ENCODE results near the gene CALR3.
"Not testable (repeated sequence)": the region's sequence is repeated elsewhere in the genome, so short reads cannot be mapped to it uniquely, and the experiment has no call there.

The CALR3 gene

DNA sequence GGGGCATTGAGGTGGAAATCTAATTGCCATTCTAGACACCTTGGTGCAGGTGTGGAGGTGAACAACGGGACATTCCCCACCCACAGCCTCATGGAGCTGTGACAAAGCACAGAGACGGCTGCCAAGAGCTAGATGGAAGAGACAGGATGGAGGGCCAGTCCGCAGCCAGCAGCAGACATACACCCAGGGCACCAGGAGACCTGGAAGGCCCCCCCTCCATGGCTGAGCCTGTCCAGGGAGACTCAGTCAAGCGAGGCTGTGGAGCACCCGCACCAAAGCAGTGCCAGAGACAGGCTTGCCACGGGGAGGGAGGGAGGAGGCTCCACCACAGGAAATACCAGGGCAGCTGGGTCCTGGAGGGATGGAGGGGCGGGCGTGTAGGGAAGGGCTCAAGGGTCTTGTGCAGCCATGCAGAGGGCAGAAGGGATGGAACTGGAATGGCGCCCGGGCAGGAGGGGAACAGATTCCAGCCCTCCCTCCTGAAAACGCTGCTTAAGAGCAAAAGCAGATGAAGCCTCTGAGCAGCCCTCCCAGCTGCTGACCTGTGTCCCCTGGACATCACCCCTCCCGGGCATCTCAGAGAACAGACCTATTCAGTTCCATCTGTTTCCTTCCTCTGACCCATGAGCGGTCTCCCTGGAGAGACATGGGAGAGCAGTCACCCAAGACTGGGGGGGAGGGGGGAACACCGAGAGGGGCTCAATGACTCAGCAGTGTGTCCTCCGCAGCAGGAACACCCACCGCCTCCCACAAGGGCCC is 38.6 kb downstream of the CALR3 start:
- no peak for DNase-seq (ENCODE audit: low spot score)

DNA sequence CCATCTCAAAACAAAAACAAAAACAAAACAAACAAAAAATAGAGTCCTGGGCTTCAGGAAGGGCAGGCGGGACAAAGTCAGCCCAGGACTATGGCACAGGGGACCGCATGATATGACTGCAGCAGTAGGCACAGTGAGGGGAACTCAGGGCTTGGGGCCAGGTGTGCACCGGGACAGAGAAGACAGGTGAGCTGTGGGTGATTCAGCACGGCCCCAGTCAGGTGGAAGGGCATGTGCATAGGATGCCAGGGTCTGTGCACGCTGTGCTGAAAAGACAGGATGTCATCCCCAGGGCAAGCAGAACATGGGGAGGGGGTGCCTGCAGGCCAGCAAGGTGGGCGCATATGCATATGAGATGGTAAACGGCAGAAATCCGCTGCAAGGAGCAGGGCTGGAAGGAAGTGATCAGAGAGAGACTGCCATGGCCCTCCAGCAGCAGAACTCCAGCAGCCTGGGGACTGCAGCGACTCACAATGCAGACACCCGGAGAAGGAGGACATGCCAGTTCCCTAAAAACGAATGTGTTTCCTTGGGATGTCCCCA is 39.2 kb downstream of the CALR3 start:
- DNase-seq (ENCODE audit: low spot score) = no peak

DNA sequence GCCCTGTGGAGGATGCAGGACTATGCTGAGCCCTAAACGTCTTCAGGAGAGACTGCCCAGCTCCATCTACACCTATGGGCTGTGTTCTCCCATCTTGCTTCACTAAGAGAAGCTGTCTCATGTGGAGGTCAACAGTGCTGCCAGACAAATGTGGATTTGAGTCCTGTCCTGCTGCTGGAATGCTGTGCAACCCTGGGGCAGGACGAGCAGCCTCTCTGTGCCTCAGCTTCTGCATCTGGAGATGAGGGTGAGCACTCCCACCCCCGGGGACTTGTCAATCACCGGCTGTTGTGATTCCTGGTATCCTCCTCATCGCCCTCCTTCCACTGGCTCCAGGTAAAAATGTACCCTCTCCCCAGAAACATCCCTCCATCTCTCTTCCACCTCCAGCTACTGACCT is 40.5 kb downstream of the CALR3 start:
- DNase-seq (ENCODE audit: low spot score) = no peak

DNA sequence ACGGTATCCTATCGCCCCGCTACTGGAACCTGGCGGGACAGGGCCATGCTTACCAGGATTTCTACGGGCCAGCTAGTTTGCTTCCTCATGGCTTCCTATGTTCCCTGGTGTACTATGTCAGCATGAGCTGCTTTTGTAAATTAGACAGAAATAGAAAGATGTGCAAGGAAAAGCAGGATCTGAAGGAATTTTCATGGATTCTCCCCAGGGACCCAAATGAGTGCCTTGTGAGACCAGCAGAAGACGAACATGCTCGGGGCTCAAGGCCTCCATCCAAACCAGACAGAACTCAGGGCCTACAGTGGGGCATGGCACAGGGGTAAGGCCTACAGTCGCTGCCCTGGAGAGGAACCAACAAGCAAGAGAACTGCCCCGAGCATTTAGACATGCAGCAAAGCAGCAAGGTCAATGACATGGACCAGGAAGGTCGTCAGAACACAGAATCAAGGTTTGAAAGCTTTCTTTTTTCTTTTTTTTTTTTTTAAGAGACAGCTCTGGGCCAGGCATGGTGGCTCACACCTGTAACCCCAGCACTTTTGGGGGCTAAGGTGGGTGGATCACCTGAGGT is 41.5 kb downstream of the CALR3 start:
- no peak for DNase-seq (ENCODE audit: low spot score)

DNA sequence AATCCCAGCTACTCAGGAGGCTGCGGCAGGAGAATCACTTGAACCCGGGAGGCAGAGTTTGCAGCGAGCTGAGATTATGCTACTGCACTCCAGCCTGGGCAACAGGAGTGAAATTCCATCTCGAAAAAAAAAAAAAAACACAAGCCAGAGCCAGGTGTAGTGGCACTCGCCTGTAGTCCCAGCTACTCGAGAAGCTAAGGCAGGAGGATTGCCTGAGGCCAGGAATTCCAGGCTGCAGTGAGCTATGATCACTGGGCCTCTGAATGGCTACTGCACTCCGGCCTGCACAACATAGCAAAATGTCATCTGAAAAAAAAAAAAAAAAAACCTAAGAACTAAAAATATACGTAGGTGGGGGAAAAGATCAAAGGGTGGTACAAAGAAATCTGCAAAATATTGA is 43.6 kb downstream of the CALR3 start:
- DNase-seq (ENCODE audit: low spot score) = no peak

DNA sequence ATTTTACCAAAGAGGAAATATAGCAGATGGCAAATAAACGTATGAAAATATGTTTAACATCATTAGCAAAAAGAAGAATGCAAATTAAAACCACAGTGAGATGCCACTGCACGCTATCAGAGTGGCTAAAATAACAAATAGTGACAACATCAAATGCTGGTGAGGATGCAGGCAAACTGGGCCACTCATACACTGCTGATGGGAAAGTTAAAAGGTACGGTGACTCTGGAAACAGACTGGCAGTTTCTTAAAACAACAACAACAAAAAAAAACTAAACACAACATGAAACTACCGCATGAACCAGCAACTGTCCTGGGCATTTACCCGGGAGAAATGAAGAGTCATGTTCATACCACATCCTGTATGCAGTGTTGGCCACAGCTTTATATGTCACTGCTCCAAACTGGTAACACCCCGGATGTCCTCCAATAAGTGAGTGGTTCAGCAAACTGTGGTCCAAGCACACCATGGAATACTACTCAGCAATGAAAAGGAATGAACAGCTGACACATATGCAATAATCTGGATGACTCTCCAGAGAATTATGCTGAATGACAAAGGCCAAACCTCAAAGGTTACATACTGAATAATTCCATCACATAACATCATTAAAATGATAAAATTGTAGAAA is 46.5 kb downstream of the CALR3 start:
- peak; percentile 28 for DNase-seq (ENCODE audit: low spot score)

DNA sequence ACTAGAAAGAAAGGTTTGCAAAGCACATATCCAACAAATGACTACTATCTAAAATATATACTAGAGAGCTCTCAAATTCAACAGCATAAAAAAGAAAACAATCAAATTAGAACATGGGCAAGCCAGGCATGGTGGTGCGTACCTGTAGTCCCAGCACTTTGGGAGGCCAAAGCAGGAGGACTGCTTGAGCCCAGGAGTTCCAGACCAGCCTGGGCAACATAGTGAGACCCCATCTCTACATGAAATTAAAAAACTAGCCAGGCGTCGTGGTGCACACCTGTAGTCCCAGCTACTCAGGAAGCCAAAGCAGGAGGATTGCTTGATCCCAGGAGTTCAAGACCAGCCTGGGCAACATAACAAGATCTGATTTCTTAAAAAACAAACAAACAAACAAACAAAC is 47.1 kb downstream of the CALR3 start:
- not testable (repeated sequence) for DNase-seq (ENCODE audit: low spot score)

DNA sequence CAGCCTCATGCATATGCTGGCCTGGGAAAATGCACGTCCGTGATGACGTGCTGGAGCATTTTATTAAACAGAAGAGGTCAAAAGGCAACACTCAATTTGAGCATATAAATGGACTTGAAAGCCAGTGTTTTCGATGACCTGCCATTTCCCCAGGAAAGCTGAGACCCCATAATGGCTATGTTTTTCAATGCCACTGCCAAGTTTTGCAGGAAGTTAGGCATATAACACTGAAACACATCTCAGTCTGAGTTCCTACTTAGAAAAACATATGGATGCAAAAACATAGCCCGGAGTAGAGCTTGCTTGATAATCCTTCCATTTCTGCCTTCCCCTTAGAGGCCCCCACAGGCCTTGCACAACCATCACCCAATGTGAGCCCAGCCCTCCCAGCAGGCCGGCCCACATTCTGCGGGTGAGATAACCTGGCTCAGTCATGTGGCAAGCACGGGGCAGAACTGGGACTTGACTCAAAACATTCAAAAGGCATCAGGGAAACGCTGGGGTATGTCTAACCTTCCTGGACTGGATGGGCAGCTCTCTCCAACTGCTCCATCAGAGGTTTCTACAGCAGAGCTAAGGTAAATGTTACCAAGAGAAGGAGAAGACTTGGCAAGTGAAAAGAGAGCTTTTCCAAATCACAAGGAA is 49.1 kb downstream of the CALR3 start:
- peak; percentile 72 for DNase-seq (ENCODE audit: low spot score)

DNA sequence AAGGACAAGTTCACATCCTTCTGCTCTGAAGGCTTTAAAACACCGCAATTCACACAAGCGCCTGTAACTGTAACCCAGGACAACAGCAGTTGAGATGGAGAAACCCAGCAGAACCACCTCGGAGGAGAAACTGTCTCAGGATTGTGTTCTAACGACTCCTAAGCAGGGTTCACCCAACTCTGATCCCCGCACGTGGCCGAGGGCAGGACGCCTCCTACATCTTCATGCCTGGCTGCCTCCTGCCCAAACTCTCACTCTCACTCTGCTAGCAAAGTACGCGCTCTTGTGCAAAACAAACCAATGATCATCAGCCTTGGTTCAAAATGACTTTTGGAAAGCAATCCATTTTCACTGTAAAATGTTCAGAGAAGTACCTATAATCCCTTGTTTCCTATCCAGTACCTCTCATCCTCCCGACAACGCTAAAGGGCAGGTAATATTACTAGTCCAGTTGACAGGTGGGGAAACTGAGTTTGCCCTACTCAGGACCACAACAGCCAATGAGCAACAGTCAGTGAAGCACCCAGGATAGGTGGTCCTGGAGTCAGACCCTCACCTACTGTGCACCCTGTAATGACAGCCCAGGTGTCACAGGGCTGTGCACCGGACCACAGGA is 49.8 kb downstream of the CALR3 start:
- no peak for DNase-seq (ENCODE audit: low spot score)

DNA sequence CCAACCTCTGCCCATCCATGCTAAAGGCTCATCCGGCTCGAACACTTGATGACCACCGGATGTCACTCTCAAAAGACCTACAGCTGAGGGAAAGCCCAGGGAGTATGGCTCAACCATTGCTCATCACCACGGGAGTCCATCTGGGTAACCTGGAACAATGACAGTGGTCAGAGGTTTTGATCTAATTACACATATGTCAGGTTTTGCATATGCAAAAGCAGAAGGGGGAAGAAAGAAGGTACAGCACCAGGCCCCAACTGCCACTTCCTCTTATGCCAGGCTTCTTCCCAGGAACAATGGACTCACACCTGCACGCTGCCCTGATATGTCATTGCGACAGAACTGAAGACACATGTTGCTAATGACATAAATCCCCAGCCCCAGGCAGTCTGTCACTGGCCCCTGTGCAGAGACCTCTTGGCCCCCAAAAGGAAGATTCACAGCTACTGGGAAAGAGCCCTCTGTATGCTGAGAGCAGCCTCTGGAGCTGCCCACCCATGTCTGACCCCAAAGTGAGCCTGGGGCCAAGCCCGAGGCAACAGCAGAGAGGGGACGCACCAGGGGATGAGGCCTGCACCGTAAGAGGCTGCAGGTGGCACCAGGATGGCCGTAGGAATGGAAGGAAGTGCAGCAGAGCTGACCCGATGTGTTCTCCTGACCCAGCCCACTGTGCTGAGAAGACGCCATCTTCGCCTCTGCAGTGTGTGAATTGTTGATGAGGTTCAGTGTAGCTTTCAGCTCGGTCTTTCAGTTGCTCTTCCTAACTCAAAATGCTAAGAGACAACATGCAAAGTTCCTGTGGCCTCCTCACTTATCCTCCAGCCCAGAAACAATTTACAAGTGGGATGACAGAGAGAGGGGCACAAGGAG is 50.5 kb downstream of the CALR3 start:
- DNase-seq (ENCODE audit: low spot score) = no peak

DNA sequence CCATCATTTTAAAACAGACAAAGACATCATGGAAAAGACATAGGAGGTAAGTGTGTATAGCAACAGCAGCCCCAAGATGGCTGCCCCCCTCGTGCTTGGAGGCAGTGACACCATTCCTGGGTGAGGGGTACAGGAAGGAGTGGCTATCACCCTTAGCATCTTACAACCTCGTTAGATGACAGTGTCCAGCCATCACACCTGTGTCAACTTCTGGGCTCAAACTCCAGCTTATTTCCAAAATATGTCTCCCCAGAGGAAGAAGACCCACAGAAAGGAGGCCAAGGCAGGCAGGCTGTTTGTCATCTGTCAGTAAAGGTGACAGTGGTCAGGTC is 51.7 kb downstream of the CALR3 start:
- DNase-seq (ENCODE audit: low spot score) = no peak

DNA sequence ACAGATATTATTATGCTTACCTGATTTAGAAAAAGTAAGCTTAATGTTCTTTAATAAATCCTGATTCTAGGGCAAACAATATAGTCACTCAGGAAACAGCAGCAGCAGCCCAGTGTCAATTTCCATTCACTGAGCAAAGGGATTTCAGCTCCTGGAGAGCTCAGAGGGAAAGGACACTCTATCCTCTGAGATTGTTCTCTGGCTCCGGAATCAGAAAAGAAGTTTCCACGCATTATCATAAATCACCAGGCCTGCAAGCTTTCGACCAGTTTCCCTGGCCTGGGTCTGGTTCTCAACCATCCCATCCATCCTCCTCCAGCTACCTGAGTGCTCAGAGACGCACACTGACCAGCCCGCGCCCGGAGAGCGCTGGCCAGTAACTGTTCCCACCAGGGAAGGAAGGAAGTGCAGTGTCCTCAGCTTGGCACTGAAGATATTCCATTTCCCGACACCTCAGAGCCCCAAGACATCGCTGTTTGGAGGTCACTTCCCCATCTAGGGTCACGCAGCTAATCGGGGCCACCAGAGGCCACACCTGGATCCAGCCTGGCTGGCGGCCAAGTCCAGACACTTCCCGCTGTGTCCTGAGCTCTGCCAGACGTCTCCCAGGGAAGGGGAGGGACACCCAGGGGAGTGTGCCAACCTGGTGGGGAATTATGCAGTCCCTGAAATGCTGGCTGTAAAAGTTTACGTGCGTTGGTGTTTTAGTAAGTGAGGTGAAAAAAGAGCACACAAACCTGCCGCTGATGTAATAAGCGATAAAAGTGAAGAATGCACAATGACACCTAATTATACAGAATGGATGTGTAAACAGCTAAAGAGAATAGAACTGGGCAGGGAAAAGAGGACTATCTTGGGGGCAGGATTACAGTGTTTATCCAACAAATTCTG is 53.3 kb downstream of the CALR3 start:
- no peak for DNase-seq (ENCODE audit: low spot score)

DNA sequence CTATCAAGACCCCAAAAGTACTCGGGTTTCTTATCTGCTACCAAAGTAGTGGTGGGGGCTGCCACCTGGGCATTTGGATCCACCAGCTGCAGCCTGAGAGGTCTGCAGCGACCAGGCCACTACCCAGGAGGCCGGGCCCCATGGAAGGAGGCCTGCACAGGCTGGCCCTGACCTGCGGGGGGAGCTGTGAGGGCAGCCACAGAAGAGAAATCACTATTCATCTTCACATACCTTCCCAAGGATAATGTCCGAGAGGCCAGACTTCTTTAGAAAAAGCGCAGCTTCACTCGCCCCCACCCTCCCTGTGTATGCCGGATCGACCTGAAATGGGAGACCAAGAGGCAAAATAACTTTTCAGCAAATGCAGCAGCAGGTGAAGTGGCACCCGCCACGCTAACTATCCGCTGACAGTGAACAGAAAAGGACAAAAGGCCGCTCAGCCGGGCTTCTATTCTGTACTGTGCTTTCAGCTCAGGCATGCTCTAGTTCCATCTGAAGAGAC is 54.3 kb downstream of the CALR3 start:
- DNase-seq (ENCODE audit: low spot score) = peak; percentile 26

DNA sequence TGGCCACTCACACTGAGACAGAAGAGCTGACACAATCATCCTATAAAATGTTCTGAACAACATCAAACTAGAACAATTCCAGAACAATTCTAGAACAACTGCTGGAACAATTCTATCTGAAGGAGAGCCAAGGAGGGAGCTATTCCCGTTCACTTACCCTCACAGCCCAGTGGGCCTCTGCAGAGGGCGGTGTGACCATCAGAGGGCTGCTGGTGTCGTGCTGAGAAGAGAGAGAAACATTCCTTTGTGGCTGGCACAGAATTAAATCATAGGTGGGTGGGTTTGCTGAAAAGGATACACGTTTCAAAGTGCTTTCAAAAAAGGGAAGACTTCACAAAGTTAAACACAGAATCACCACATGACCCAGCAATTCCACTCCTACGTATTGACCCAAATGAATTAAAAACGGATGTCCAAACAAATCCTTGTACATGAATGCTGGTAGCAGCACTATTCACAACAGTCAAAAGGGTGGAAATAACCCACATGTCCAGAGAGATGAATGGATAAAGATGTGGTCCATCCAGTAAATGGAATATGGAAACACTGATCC is 59.1 kb downstream of the CALR3 start:
- DNase-seq (ENCODE audit: low spot score) = no peak

DNA sequence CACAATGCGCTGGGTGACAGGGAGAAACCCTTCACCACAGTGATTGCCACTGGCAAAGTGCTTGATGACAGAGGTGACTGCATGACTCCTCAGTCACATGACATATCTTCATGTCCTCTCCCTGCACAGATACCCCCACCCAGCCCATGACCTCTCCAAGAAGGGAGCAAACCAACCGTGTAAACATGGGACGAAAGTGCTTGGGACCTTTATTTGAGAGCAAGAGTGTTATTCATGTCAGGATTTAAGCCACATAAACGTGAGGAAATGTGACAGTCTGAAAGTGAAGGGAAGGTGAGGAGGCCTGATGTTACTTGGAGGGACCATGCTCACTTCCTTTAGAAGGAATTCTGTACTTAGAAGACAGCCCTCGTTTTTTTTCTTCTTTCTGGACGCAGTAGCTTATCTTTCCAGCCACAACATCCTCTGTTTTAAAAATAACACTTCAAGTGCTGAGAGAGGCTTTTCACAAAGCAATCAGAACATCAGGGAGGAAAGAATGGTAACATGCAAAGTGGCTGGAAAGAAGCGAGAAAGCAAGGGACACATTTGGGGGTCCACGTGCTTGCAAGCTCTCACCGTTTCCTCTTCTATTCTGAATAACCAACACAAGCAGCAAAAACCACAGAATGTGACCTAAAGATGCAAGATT is 59.8 kb downstream of the CALR3 start:
- DNase-seq (ENCODE audit: low spot score) = no peak

DNA sequence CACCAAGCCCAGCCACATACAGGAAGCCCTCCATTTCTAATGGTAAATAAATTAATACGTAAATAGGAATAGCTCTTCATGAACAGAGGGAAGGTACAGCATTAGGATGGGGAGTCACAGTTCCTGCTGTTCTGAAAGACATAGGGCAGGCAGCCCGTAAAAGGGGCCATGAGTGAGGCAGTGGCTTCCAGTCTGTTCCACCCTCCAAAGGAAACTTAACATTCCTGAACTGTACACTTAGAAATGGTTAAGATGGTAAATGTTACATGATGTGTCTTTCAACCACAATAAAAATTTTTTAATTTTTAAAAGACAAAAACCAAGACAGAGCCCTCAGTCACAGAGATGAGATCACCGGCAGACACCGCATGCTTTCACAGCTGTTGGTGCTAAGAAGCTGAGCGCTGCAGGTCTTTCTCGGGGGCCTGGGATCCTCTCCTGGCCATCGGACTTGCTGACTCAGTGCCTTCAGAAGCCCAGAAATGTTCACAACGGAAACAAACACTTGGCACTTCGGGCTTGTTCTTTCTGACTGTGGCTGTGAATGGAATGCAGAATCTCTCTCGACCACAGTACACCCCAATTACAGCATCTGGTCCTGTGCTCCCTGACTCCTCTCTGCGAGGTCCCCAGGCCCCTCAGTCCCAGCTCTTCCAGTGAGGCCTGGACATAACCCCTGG is 60.6 kb downstream of the CALR3 start:
- DNase-seq (ENCODE audit: low spot score) = no peak

DNA sequence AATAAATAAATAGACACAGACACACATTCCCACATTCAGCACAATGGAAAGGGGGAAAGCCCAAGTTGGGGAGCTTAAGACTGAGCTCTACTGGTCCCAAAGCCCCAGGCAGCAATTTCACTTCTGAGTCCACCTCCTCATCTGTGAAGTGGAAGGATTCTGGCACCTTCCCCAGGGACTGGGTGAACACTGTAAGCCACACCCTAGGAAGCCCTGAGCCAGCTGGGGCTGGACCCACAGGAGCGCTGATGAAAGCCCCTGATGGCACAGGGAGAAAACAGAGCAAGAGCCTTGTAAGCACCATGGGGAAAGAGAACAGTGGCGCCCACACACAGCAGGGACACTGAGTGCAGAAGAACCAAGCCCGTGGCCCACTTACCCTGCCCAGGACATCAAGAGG is 62.0 kb downstream of the CALR3 start:
- no peak for DNase-seq (ENCODE audit: low spot score)

DNA sequence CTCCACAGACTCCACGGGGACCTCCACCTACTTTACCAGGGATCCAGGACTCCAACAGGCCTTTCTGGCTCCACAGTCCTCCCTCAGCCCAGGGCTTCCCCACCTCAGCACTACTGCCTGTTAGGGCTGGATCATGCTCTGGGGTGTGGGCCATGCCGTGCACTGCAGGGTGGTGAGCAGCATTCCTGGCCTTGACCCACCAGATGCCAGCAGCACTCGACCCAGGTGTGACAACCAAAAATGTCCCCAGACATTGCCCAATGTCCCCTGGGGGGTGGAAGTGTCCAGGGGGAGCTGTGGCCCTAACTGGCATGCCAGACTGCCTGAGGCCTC is 66.2 kb downstream of the CALR3 start:
- DNase-seq (ENCODE audit: low spot score) = no peak
